HG03457 (cell line): ENCODE measurements around the gene SYTL3.
"Not testable (repeated sequence)": the region's sequence is repeated elsewhere in the genome, so short reads cannot be mapped to it uniquely, and the experiment has no call there.

Experiments
- ATAC-seq: cut with Tn5 transposase; IDR thresholded peaks from one replicate; pipeline ENCODE4 v1.9.1; 2021; ENCODE audit warnings: moderate number of reproducible peaks; ENCODE audit not compliant: unreplicated experiment

Gene SYTL3

GRCh38 chr6:158786645-158787304 is 136.9 kb downstream of the SYTL3 start:
- ATAC-seq = no peak

- ATAC-seq = no peak
Observed at GRCh38 chr6:158787395-158787794, 137.5 kb downstream of the SYTL3 start.

GRCh38 chr6:158789115-158789917 is 139.5 kb downstream of the SYTL3 start:
- ATAC-seq = no peak

- ATAC-seq = no peak
Observed at GRCh38 chr6:158791274-158791855, 141.5 kb downstream of the SYTL3 start.

DNA sequence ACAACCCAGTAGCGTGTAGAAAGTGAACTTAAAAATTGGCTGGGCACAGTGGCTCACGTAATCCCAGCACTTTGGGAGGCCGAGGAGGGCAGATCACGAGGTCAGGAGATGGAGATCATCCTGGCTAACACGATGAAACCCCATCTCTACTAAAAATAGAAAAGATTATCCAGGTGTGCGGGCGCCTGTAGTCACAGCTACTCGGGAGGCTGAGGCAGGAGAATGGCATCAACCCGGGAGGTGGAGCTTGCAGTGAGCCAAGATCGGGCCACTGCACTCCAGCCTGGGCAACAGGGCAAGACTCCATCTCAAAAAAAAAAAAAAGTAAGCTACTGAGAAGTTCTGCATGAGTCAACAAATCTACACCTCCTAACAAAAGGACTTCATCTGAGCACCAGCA is 142.7 kb downstream of the SYTL3 start:
- ATAC-seq = not testable (repeated sequence)

- ATAC-seq = no peak
Observed at GRCh38 chr6:158793432-158793831, 143.6 kb downstream of the SYTL3 start.

DNA sequence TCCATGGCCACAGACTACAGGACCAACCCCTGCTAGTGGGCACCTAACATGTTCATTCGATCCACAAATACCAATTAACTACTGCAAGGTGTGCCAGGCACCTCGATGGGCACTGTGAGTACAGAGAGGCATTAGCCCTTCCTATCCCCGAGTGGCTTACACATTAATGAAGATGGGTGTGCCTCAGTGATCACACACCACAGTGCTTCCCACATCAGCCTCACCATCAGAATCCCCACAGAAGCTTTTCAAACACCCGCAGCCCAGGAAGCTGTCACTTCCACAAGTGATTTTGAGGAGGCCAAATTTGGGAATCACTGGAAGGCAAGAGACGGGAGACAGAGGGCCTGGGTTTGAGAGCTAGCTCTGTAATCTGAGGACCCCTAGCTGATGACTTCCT is 145.7 kb downstream of the SYTL3 start:
- ATAC-seq = no peak

DNA sequence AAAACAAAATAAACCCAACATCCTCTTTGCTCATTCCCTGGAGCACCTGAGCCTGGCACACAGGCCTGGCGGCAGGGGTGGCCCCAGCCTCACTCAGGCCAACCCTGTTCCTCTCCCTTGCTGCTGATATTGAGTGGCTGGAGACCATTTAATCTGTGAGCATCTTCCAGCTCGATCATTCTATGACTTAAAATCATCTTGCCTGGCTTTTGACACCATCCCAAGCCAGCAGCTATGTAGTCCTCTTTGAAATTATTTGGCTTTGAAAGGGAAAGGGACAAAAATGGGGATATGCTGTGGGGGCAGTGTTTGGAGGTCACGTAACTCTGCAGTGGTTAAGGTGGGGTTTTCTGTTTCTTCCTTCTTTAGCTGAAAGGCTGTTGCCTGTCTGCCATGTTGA is 146.5 kb downstream of the SYTL3 start:
- no peak for ATAC-seq

DNA sequence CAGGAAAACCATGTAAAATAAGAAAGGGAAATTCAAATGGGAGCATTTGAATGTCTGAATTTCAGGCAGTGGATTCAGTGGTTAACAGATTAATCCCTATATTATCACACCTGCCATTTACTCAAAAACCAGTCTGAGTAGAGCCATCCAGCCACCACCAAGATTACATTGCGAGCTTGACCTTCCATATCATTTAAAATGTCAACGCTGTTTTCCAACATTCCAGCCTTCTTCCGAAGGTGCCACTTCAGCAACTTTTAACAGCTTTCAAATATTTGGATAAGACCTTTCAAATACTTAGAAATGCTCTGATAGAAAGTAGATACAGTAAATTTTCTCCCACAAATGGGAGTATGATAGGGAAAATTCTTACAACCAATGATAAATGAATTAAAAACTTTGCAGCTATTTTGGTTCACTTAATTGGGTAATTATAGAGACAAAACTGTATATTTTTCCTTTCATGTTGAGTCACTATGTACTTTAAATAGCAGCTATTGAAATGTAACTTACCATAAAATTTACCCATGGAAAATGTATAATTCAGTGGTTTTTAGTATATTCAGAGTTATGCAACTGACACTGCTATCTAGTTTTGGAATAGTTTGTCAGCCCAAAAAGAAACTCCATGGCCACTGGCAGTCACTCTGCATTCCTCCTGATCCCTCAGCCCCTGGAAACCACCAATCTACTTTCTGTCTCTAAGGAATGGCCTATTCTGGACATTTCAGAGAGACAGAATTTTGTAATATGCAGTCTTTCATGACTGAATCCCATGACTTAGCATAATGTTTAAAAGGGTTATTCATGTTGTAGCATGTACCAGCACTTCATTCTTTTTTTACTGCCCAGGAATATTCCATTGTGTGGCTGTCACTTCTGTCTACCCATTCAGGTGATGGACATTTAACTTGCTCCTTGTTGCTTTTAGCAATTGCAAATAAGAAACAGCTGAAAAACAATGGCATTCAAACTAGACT is 147.8 kb downstream of the SYTL3 start:
- no peak for ATAC-seq

- ATAC-seq = no peak
Observed at GRCh38 chr6:158798311-158798710, 148.5 kb downstream of the SYTL3 start.

GRCh38 chr6:158799051-158799792 is 149.4 kb downstream of the SYTL3 start:
- no peak for ATAC-seq

GRCh38 chr6:158801655-158802294 is 151.9 kb downstream of the SYTL3 start:
- no peak for ATAC-seq

DNA sequence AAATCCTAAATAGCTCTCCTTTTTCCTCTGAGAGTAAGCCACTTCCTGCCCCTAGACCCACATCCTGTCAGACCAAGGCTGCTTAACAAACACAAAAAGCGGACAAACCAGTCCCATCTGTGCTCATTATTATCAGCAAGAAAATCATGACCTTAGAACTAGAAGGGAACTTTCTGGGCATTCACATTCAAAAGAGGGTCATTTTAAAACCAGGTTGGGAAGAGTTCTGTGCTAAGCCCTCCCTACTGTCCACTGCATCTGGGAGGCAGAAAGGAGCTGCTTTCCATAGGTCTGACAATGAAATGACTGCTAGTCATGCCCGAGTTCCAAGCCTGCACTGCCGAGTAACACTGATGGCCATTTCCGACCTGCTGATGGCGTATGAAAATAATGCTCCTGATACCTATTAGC is 153.9 kb downstream of the SYTL3 start:
- ATAC-seq = peak; percentile 55

- ATAC-seq = no peak
Observed at GRCh38 chr6:158804207-158804606, 154.4 kb downstream of the SYTL3 start.

- ATAC-seq = no peak
Observed at GRCh38 chr6:158805698-158806377, 156.0 kb downstream of the SYTL3 start.

DNA sequence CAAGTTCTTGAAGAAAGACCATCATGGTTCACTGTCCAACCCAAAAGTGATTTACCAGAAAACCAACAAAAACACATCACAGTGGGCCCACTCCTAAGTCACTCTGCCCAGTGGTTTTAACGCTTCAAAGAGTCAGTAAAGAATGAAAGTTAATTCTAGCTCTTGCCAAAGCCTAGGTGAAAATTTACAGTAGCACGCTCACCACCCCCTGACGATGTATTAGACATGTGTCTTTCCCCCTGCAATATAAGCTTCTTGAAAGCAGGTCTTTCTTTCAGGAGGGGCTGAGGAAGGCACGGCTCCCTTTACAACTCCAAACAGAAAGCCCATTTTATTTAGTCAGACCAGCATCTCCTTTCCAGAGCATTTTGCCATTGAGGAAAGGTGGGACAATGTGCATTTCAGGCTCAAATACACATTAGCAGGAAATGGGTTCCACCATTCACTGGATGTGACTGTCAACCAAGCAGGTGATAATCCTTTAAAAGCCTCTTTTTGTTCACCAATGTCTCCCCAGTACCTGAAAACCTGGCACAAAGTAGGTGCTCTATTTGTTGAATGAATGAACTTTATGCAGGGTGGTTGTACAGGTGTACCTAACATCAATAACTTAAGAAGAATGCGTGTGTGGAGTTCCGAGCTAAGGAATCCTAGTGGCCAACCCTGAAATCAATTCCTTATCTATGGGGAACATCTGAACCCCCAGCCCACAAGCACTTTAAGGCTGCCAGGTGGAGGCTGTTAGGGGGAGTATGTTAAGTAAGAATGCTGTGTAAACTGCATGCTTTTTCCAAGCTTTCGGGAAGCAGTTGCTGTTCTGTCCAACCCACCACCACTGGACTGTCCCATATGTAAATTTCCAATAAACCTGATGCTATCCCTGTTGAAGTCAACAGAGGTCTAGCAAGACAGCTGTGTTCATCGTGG is 157.9 kb downstream of the SYTL3 start:
- no peak for ATAC-seq

GRCh38 chr6:158808442-158808833 is 158.6 kb downstream of the SYTL3 start:
- ATAC-seq = no peak
